IMR-90 (cell line): ENCODE data around the gene HMGN4.

Experiments
- BHLHE40 ChIP-seq: fragments of 150-350 bp; IDR thresholded peaks from 2 replicates; pipeline ENCODE4 v1.6.1; 2016; ENCODE audit warnings: mild to moderate bottlenecking, low read depth, low read length
- CEBPB ChIP-seq: IDR thresholded peaks from 2 replicates; pipeline ENCODE4 v1.6.1; 2012; ENCODE audit warnings: low read depth, low read length, improper control_type of control experiment
- CHD1 ChIP-seq: IDR thresholded peaks from 2 replicates; pipeline ENCODE4 v1.6.1; 2012; ENCODE audit warnings: low read depth, low read length, improper control_type of control experiment
- CTCF ChIP-seq: conservative IDR thresholded peaks from 2 replicates; pipeline ENCODE4 v1.5.1; 2012; ENCODE audit warnings: mild to moderate bottlenecking, low read depth, low read length, improper control_type of control experiment
- MAFK ChIP-seq: IDR thresholded peaks from 2 replicates; pipeline ENCODE4 v1.6.1; 2012; ENCODE audit warnings: low read depth, low read length, improper control_type of control experiment
- MAZ ChIP-seq: IDR thresholded peaks from 2 replicates; pipeline ENCODE4 v1.6.1; 2012; ENCODE audit warnings: low read depth, mild to moderate bottlenecking, low read length, improper control_type of control experiment, moderate library complexity, borderline replicate concordance
- NFE2L2 ChIP-seq: fragments of 150-350 bp; IDR thresholded peaks from 2 replicates; pipeline ENCODE4 v1.6.1; 2016; ENCODE audit warnings: low read depth, mild to moderate bottlenecking, low read length
- POLR2A ChIP-seq: IDR thresholded peaks from 2 replicates; pipeline ENCODE4 v1.6.1; 2012; ENCODE audit warnings: mild to moderate bottlenecking, low read depth, low read length
- RAD21 ChIP-seq: IDR thresholded peaks from 2 replicates; pipeline ENCODE4 v1.6.1; 2012; ENCODE audit warnings: low read length, improper control_type of control experiment
- RFX5 ChIP-seq: IDR thresholded peaks from 2 replicates; pipeline ENCODE4 v1.8.0; 2012; ENCODE audit warnings: low read depth, mild to moderate bottlenecking, low read length, moderate library complexity
- SMC3 ChIP-seq: fragments of 150-350 bp; IDR thresholded peaks from 2 replicates; pipeline ENCODE4 v1.6.1; 2016; ENCODE audit warnings: low read depth, mild to moderate bottlenecking, antibody characterized with exemption, low read length, moderate library complexity

- TF ChIP-seq CTCF (no peak), POLR2A (no peak), MAZ (no peak), CHD1 (no peak), BHLHE40 (no peak), SMC3 (no peak), MAFK (no peak), RAD21 (no peak), CEBPB (no peak), RFX5 (no peak), NFE2L2 (no peak)
Measured at GRCh38 chr6:26538572-26538902, 371 bp downstream of the HMGN4 start.
